ENCODE measurements around the gene ANKS1B. TPM values are rescaled to one million over a fixed set of nuclear protein-coding genes. Genes with fewer than 3 reads are reported as not detected.

ANKS1B gene
- total RNA-seq, 1 experiment from 2014 or later: 0.54 TPM

GRCh38 chr12:99068993-99069747 lies 915.6 kb downstream of the ANKS1B start:
- Histone ChIP-seq H3K9me2 (ENCODE audit: insufficient read depth) (no peaks in the 10 kb centered on the region), H3K4me3 (replicated peaks in 1 of 2; ENCODE audit: low read depth in 1 of 2, low read length in 2 of 2) (no peak overlapping the region), H3K9me3 (ENCODE audit: control insufficient read depth in 1 of 2, insufficient read depth in 1 of 2, low read depth in 1 of 2, low read length in 2 of 2) (no peaks in the 10 kb centered on the region), H3K27me3 (ENCODE audit: insufficient read depth, low read length) (peaks cover 39% of the 10 kb centered on the region), H2AFZ (ENCODE audit: low read depth, low read length, poor library complexity, severe bottlenecking) (no peak overlapping the region), H3K27ac (ENCODE audit: low read depth, low read length) (no peak overlapping the region), H3K9ac (ENCODE audit: low read length) (no peak overlapping the region), H3K4me1 (ENCODE audit: control insufficient read depth in 1 of 2, insufficient read depth in 2 of 2, low read length in 2 of 2) (no peaks in the 10 kb centered on the region), H3K36me3 (ENCODE audit: control insufficient read depth in 1 of 2, insufficient read depth in 2 of 2, low read length in 2 of 2) (no peaks in the 10 kb centered on the region), H3K79me2 (ENCODE audit: insufficient read depth, low read length) (no peaks in the 10 kb centered on the region), H3K4me2 (ENCODE audit: low read length) (no peak overlapping the region), H4K20me1 (ENCODE audit: insufficient read depth) (no peaks in the 10 kb centered on the region)
- POLR2A ChIA-PET: no interaction called here
- RAD21 ChIA-PET (ENCODE audit: low non-redundant PET in 1 of 2, low total read pairs in 2 of 2, uncharacterized antibody in 2 of 2, unreplicated experiment in 2 of 2): no interaction called here
- ATAC-seq: no peak
- no TSS peak for BruUV-seq (replicated peaks)
- intact Hi-C loops (cut with micrococcal nuclease): no loop called here
- DNase-seq (ENCODE audit: low read depth, low spot score): no peak
- TF ChIP-seq SRF (IDR thresholded peaks at IDR 0.05; ENCODE audit: low read depth): no peak
- TF ChIP-seq EGR1 (IDR thresholded peaks at IDR 0.05; ENCODE audit: low read depth): no peak
- TF ChIP-seq EZH2 (IDR thresholded peaks at IDR 0.05): no peak
- TF ChIP-seq SIN3A (IDR thresholded peaks at IDR 0.05; ENCODE audit: low read depth): no peak
- TF ChIP-seq FOSL1 (IDR thresholded peaks at IDR 0.05; ENCODE audit: low read depth): no peak
- no peak for TF ChIP-seq POLR2A (IDR thresholded peaks at IDR 0.05; ENCODE audit: borderline replicate concordance, extremely low read depth, insufficient read depth, insufficient read length)
- no peak for TF ChIP-seq REST (IDR thresholded peaks at IDR 0.05; ENCODE audit: low read depth)
- TF ChIP-seq ZBTB33 (IDR thresholded peaks at IDR 0.05; ENCODE audit: extremely low read depth, insufficient replicate concordance, low read length): no peak
- no peak for TF ChIP-seq ELF1 (IDR thresholded peaks at IDR 0.05; ENCODE audit: borderline replicate concordance, low read depth)
- no peak for TF ChIP-seq YY1 (IDR thresholded peaks at IDR 0.05; ENCODE audit: extremely low read depth, insufficient replicate concordance, low read depth, low read length)
- TF ChIP-seq MAX (IDR thresholded peaks at IDR 0.05): no peak
- no peak for TF ChIP-seq CTCF (IDR thresholded peaks at IDR 0.05 in 2 of 3, conservative IDR thresholded peaks at IDR 0.05 in 1 of 3; ENCODE audit: borderline replicate concordance in 1 of 3, insufficient read depth in 1 of 3, low read depth in 2 of 3, low read length in 2 of 3)
- no peak for TF ChIP-seq ZNF274 (IDR thresholded peaks at IDR 0.05; ENCODE audit: low read depth, low read length)
- no peak for TF ChIP-seq CBX3 (IDR thresholded peaks at IDR 0.05; ENCODE audit: low read depth)
- no peak for TF ChIP-seq TCF7L2 (IDR thresholded peaks at IDR 0.05; ENCODE audit: borderline replicate concordance, extremely low read depth, insufficient read depth, insufficient read length)
- TF ChIP-seq EZH2phosphoT487 (IDR thresholded peaks at IDR 0.05; ENCODE audit: borderline replicate concordance): no peak
- TF ChIP-seq SP1 (IDR thresholded peaks at IDR 0.05; ENCODE audit: low read depth): no peak
- CTCF ChIA-PET: no interaction called here

All from HCT116 (cell line).